CD4-positive, alpha-beta T cell (primary cell): ENCODE results near the gene NDUFAF2. TPM values are rescaled to one million over a fixed set of nuclear protein-coding genes. Genes with fewer than 3 reads are reported as not detected.

ENCODE experiments used
- ATAC-seq: fragments of 200-7000 bp; cut with Tn5 transposase; one replicate; pipeline ENCODE4 v1.10.0; 2022; ENCODE audit warnings: mild to moderate bottlenecking; ENCODE audit not compliant: poor library complexity
- CTCF ChIA-PET: fragments of 350-600 bp; sonication (Branson Sonifier 250); formaldehyde crosslinking; loops from one replicate; lab custom pipeline; 2021; ENCODE audit warnings: antibody characterized with exemption, inconsistent platforms; lab: Charles Lee
- POLR2A ChIA-PET: fragments of 350-600 bp; sonication (Branson Sonifier 250); formaldehyde crosslinking; loops from one replicate; lab custom pipeline; 2021; ENCODE audit warnings: antibody characterized with exemption, inconsistent platforms; lab: Charles Lee
- DNase-seq, 14 experiments: peaks; one replicate each; pipeline ENCODE4 v3.0.0-alpha.2; 2013 to 2020; ENCODE audit warnings: mixed read lengths in 2 of 14
- H3K27ac ChIP-seq, 2 donors: one replicate each; pipeline versions ENCODE4 v1.5.1 to v1.7.0; 2013; ENCODE audit warnings: low read length in 2 of 2, low read depth in 1 of 2, mild to moderate bottlenecking in 1 of 2
- H3K27me3 ChIP-seq, 2 experiments: 1 replicate in 1 of 2; 2 replicates in 1 of 2; pipeline versions ENCODE4 v1.6.1 to v1.7.0; 2013; ENCODE audit warnings: low read length in 2 of 2, control low read depth in 1 of 2, mild to moderate bottlenecking in 1 of 2, moderate library complexity in 1 of 2; ENCODE audit not compliant: insufficient read depth in 2 of 2, control insufficient read depth in 1 of 2
- H3K36me3 ChIP-seq: one replicate; pipeline ENCODE4 v1.6.1; 2013; ENCODE audit warnings: low read length, control low read depth; ENCODE audit not compliant: insufficient read depth
- H3K4me1 ChIP-seq: one replicate; pipeline ENCODE4 v1.6.1; 2013; ENCODE audit warnings: low read length, control low read depth; ENCODE audit not compliant: insufficient read depth
- H3K4me3 ChIP-seq: one replicate; pipeline ENCODE4 v1.5.1; 2013; ENCODE audit warnings: mild to moderate bottlenecking, low read length, moderate library complexity
- H3K9me3 ChIP-seq, 2 experiments: 1 replicate in 1 of 2; 2 replicates in 1 of 2; pipeline versions ENCODE4 v1.6.1 to v1.7.0; 2013; ENCODE audit warnings: low read length in 2 of 2, mild to moderate bottlenecking in 2 of 2, control low read depth in 1 of 2, moderate library complexity in 1 of 2; ENCODE audit not compliant: control insufficient read depth in 1 of 2, insufficient read depth in 1 of 2
- H3K27ac Mint-ChIP-seq: one replicate; pipeline ENCODE4 v1.8.0; 2020; ENCODE audit warnings: mixed read lengths
- H3K27me3 Mint-ChIP-seq: one replicate; pipeline ENCODE4 v1.8.0; 2021; ENCODE audit warnings: mixed read lengths
- H3K36me3 Mint-ChIP-seq: one replicate; pipeline ENCODE4 v1.8.0; 2021; ENCODE audit warnings: low read depth, mixed read lengths
- H3K4me1 Mint-ChIP-seq: one replicate; pipeline ENCODE4 v1.8.0; 2021; ENCODE audit warnings: low read depth, mixed read lengths
- H3K4me3 Mint-ChIP-seq: one replicate; pipeline ENCODE4 v1.8.0; 2020; ENCODE audit warnings: mild to moderate bottlenecking, mixed read lengths
- H3K9me3 Mint-ChIP-seq: one replicate; pipeline ENCODE4 v1.8.0; 2020; ENCODE audit warnings: mixed read lengths
- CTCF ChIP-seq: fragments of 200-600 bp; IDR thresholded peaks from one replicate; pipeline ENCODE4 v1.8.0; 2022; ENCODE audit warnings: antibody characterized with exemption, mild to moderate bottlenecking
- intact Hi-C, 2 experiments: fragments of 100-400 bp; cut with DNase I in 1 of 2; cut with micrococcal nuclease in 1 of 2; formaldehyde crosslinking; loops; one replicate each; pipeline versions ENCODE4 v1.15.1 to v1.9.0; 2023 to 2025; cut with DNase I, micrococcal nuclease
- total RNA-seq, 174 experiments: library from RNA in 2 of 174; stranded (reverse) in 2 of 174; gene quantifications; one replicate each; pipeline ENCODE4 v1.2.3 and lab custom pipeline; 2021 to 2026

Gene NDUFAF2
- total RNA-seq, 2 experiments from 2014 or later: 8.1 to 8.8 TPM

GRCh38 chr5:61162832-61163567 is 218.0 kb downstream of the NDUFAF2 start:
- Mint-ChIP-seq H3K27ac (peak overlapping the region; percentile 84), H3K27me3 (no peaks in the 10 kb centered on the region), H3K4me3 (peak overlapping the region; percentile 94), H3K4me1 (peaks cover 50% of the 10 kb centered on the region), H3K9me3 (no peaks in the 10 kb centered on the region), H3K36me3 (peaks cover 52% of the 10 kb centered on the region)
- ATAC-seq (no peak), DNase-seq (no peak)
- H3K4me1 ChIP-seq: peaks cover 7% of the 10 kb centered on the region
- peak overlapping the region; percentile 73 for H3K4me3 ChIP-seq
- H3K27ac ChIP-seq: peak overlapping the region; percentile 69 to 77
- H3K36me3 ChIP-seq: peaks cover 21% of the 10 kb centered on the region
- intact Hi-C loops: loop anchor here (2.0 to 10.0 kb wide), 5 partner anchors 166 to 458 kb away; partner anchors contain the start of genes DEPDC1B (in 1 of the 2), ERCC8 (in 1 of the 2), NDUFAF2 (in 1 of the 2) and ZSWIM6 (in 1 of the 2)
- TF ChIP-seq CTCF: no peak
- H3K27me3 ChIP-seq: no peaks in the 10 kb centered on the region
- ChIA-PET CTCF (no interaction called here), POLR2A (interaction anchor here (1.6 kb wide), 1 partner anchor 168 kb away, joined by 11 read pairs; the partner anchor contains the start of gene ZSWIM6)
- H3K9me3 ChIP-seq: no peaks in the 10 kb centered on the region

GRCh38 chr5:61163905-61164304 is 218.9 kb downstream of the NDUFAF2 start:
- Histone ChIP-seq H3K9me3 (no peaks in the 10 kb centered on the region), H3K27me3 (no peaks in the 10 kb centered on the region), H3K4me3 (no peak overlapping the region), H3K36me3 (peaks cover 17% of the 10 kb centered on the region), H3K27ac (no peak overlapping the region), H3K4me1 (peaks cover 7% of the 10 kb centered on the region)
- peaks cover 43% of the 10 kb centered on the region for H3K36me3 Mint-ChIP-seq
- no peak for ATAC-seq
- no peak for TF ChIP-seq CTCF
- no peaks in the 10 kb centered on the region for H3K9me3 Mint-ChIP-seq
- H3K27ac Mint-ChIP-seq: peak overlapping the region; percentile 84
- no peaks in the 10 kb centered on the region for H3K27me3 Mint-ChIP-seq
- ChIA-PET POLR2A (interaction anchor here (1.0 kb wide), 1 partner anchor 18 kb away, joined by 4 read pairs; no protein-coding TSS in a partner anchor), CTCF (interaction anchor here (0.7 kb wide), 1 partner anchor 8 kb away, joined by 5 read pairs; no protein-coding TSS in a partner anchor)
- intact Hi-C loops: loop anchor here (2.0 to 10.0 kb wide), 5 partner anchors 165 to 459 kb away; partner anchors contain the start of genes DEPDC1B (in 1 of the 2), ERCC8 (in 1 of the 2), NDUFAF2 (in 1 of the 2) and ZSWIM6 (in 1 of the 2)
- peak overlapping the region; percentile 94 for H3K4me3 Mint-ChIP-seq
- DNase-seq: no peak
- H3K4me1 Mint-ChIP-seq: peaks cover 45% of the 10 kb centered on the region

- intact Hi-C loops: loop anchor here in 1 of 2 experiments (5.0 to 10.0 kb wide), 2 partner anchors 463 to 490 kb away; partner anchors contain the start of gene DEPDC1B
Measured at GRCh38 chr5:61167382-61167781, 222.4 kb downstream of the NDUFAF2 start.

More at GRCh38 chr5:61167382-61167781, 222.4 kb downstream of the NDUFAF2 start:
- no peak for ATAC-seq
- ChIA-PET POLR2A (no interaction called here), CTCF (no interaction called here)
- no peaks in the 10 kb centered on the region for H3K27me3 Mint-ChIP-seq
- no peak overlapping the region for H3K27ac Mint-ChIP-seq
- DNase-seq: no peak
- Histone ChIP-seq H3K27me3 (no peaks in the 10 kb centered on the region), H3K4me1 (peaks cover 6% of the 10 kb centered on the region), H3K4me3 (no peak overlapping the region), H3K27ac (no peak overlapping the region), H3K9me3 (no peaks in the 10 kb centered on the region), H3K36me3 (no peaks in the 10 kb centered on the region)
- H3K36me3 Mint-ChIP-seq: peaks cover 10% of the 10 kb centered on the region
- no peak for TF ChIP-seq CTCF
- peaks cover 13% of the 10 kb centered on the region for H3K4me1 Mint-ChIP-seq
- H3K4me3 Mint-ChIP-seq: no peak overlapping the region
- H3K9me3 Mint-ChIP-seq: no peaks in the 10 kb centered on the region
